GM23338 (cell line): ENCODE measurements around the gene SERPINB6.

Source experiments
- CREB1 ChIP-seq: fragments of 250-450 bp; sonication (Bioruptor Pico); IDR thresholded peaks from 2 replicates; pipeline ENCODE4 v1.5.0; 2020; ENCODE audit warnings: low read depth, mild to moderate bottlenecking, moderate library complexity
- EZH2 ChIP-seq: fragments of 200-600 bp; sonication (generic); IDR thresholded peaks from one replicate; pipeline ENCODE4 v1.8.0; 2017; ENCODE audit warnings: antibody characterized with exemption, mild to moderate bottlenecking, low read depth; ENCODE audit not compliant: unreplicated experiment
- EZH2phosphoT487 ChIP-seq: fragments of 200-600 bp; sonication (generic); IDR thresholded peaks from one replicate; pipeline ENCODE4 v1.8.1; 2018; ENCODE audit warnings: antibody characterized with exemption; ENCODE audit not compliant: unreplicated experiment
- JUNB ChIP-seq: IDR thresholded peaks from one replicate; pipeline ENCODE4 v1.6.1; 2016; ENCODE audit warnings: antibody characterized with exemption; ENCODE audit not compliant: unreplicated experiment
- NANOG ChIP-seq: IDR thresholded peaks from 2 replicates; pipeline ENCODE4 v1.6.1; 2016; ENCODE audit warnings: antibody characterized with exemption, borderline replicate concordance
- POLR2AphosphoS5 ChIP-seq: IDR thresholded peaks from 2 replicates; pipeline ENCODE4 v1.6.1; 2016; ENCODE audit warnings: antibody characterized with exemption, low read depth
- STAT1 ChIP-seq: IDR thresholded peaks from one replicate; pipeline ENCODE4 v1.6.1; 2016; ENCODE audit warnings: antibody characterized with exemption; ENCODE audit not compliant: unreplicated experiment
- ZNF114 ChIP-seq: fragments of 250-450 bp; sonication (Bioruptor Pico); IDR thresholded peaks from 2 replicates; pipeline ENCODE4 v1.5.0; 2020; ENCODE audit warnings: mild to moderate bottlenecking, moderate library complexity
- ZNF331 ChIP-seq: fragments of 250-450 bp; sonication (Bioruptor Pico); IDR thresholded peaks from 2 replicates; pipeline ENCODE4 v1.5.0; 2020; ENCODE audit warnings: low read depth, mild to moderate bottlenecking, moderate library complexity
- TF ChIP-seq, protein P1 (sequence below), 2 experiments: fragments of 200-600 bp in 1 of 2; sonication (generic) in 1 of 2; conservative IDR thresholded peaks; 2 replicates each; pipeline versions ENCODE4 v1.5.1 to v1.6.1; 2016 to 2017; ENCODE audit warnings: antibody characterized with exemption in 2 of 2, low read depth in 2 of 2, mild to moderate bottlenecking in 2 of 2, moderate library complexity in 1 of 2
- TF ChIP-seq, protein P2 (sequence below): IDR thresholded peaks from 2 replicates; pipeline ENCODE4 v1.6.1; 2016; ENCODE audit warnings: antibody characterized with exemption
- TF ChIP-seq, protein P3 (sequence below): IDR thresholded peaks from one replicate; pipeline ENCODE4 v1.6.1; 2018; ENCODE audit warnings: antibody characterized with exemption; ENCODE audit not compliant: unreplicated experiment

DNA sequence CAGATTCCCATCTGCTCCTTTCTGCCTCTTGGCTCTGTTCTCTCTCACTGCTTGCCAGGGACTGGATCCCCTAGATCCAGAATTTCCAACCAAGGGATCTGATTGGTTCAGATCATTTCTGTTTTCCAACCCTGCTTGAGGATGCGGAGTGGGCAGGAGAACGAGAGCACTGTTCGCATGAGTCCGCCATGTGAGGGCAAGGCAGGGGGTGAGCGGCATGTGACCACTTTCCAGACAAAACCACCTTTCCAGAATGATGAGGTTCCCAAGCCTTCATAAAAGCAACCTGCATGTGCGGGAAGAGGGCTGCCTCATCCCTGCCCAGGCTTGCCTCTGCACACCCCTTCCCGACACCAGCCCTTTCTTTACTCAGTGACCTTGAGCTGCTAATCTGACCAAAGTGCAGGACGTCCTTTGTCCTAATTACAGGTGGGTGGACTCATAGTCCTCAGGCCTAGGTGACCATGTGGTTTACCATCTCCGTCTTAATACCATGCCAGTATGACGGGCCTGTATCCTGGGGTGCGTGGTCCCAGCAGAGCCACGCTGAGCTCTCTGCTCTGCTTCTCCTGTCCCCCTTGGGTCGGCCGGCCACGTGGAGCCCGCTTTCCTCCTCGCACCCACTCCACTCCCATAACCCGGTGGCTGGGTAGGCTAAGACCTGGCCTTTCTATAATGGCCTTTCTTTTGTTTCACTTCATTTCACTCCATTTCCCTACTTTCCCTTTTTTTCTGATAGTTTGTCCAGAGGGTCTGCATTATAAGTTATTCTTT, 42.7 kb upstream of the SERPINB6 start:
- TF ChIP-seq, protein P1, sequence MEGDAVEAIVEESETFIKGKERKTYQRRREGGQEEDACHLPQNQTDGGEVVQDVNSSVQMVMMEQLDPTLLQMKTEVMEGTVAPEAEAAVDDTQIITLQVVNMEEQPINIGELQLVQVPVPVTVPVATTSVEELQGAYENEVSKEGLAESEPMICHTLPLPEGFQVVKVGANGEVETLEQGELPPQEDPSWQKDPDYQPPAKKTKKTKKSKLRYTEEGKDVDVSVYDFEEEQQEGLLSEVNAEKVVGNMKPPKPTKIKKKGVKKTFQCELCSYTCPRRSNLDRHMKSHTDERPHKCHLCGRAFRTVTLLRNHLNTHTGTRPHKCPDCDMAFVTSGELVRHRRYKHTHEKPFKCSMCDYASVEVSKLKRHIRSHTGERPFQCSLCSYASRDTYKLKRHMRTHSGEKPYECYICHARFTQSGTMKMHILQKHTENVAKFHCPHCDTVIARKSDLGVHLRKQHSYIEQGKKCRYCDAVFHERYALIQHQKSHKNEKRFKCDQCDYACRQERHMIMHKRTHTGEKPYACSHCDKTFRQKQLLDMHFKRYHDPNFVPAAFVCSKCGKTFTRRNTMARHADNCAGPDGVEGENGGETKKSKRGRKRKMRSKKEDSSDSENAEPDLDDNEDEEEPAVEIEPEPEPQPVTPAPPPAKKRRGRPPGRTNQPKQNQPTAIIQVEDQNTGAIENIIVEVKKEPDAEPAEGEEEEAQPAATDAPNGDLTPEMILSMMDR (conservative IDR thresholded peaks at IDR 0.05; ENCODE audit: low read depth in 2 of 2), result no peak
- no peak for TF ChIP-seq POLR2AphosphoS5
- TF ChIP-seq EZH2, result no peak
- TF ChIP-seq, protein P2, sequence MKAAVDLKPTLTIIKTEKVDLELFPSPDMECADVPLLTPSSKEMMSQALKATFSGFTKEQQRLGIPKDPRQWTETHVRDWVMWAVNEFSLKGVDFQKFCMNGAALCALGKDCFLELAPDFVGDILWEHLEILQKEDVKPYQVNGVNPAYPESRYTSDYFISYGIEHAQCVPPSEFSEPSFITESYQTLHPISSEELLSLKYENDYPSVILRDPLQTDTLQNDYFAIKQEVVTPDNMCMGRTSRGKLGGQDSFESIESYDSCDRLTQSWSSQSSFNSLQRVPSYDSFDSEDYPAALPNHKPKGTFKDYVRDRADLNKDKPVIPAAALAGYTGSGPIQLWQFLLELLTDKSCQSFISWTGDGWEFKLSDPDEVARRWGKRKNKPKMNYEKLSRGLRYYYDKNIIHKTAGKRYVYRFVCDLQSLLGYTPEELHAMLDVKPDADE, result no peak
- TF ChIP-seq JUNB, result no peak
- no peak for TF ChIP-seq EZH2phosphoT487
- TF ChIP-seq, protein P3, sequence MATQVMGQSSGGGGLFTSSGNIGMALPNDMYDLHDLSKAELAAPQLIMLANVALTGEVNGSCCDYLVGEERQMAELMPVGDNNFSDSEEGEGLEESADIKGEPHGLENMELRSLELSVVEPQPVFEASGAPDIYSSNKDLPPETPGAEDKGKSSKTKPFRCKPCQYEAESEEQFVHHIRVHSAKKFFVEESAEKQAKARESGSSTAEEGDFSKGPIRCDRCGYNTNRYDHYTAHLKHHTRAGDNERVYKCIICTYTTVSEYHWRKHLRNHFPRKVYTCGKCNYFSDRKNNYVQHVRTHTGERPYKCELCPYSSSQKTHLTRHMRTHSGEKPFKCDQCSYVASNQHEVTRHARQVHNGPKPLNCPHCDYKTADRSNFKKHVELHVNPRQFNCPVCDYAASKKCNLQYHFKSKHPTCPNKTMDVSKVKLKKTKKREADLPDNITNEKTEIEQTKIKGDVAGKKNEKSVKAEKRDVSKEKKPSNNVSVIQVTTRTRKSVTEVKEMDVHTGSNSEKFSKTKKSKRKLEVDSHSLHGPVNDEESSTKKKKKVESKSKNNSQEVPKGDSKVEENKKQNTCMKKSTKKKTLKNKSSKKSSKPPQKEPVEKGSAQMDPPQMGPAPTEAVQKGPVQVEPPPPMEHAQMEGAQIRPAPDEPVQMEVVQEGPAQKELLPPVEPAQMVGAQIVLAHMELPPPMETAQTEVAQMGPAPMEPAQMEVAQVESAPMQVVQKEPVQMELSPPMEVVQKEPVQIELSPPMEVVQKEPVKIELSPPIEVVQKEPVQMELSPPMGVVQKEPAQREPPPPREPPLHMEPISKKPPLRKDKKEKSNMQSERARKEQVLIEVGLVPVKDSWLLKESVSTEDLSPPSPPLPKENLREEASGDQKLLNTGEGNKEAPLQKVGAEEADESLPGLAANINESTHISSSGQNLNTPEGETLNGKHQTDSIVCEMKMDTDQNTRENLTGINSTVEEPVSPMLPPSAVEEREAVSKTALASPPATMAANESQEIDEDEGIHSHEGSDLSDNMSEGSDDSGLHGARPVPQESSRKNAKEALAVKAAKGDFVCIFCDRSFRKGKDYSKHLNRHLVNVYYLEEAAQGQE, result no peak
- no peak for TF ChIP-seq NANOG
- no peak for TF ChIP-seq CREB1 (CRISPR knock-in tag)
- TF ChIP-seq ZNF331 (CRISPR knock-in tag), result no peak
- no peak for TF ChIP-seq ZNF114 (CRISPR knock-in tag)
- TF ChIP-seq STAT1, result no peak
